Urinary bladder (tissue), 4 donors: ENCODE measurements around the gene NEIL1. TPM values are rescaled to one million over a fixed set of nuclear protein-coding genes. Genes with fewer than 3 reads are reported as not detected.
"Not testable (repeated sequence)": the region's sequence is repeated elsewhere in the genome, so short reads cannot be mapped to it uniquely, and the experiment has no call there.

Experiments
- DNase-seq: peaks from one replicate; pipeline ENCODE4 v3.0.0-alpha.2; 2015; ENCODE audit errors: extremely low spot score
- H3K27ac ChIP-seq: one replicate; pipeline ENCODE4 v1.5.1; 2013; ENCODE audit warnings: low read depth, mild to moderate bottlenecking, moderate library complexity
- H3K36me3 ChIP-seq: one replicate; pipeline ENCODE4 v1.6.1; 2013; ENCODE audit warnings: mild to moderate bottlenecking, moderate library complexity; ENCODE audit not compliant: insufficient read depth
- H3K4me1 ChIP-seq: one replicate; pipeline ENCODE4 v1.6.1; 2013; ENCODE audit warnings: mild to moderate bottlenecking, moderate library complexity; ENCODE audit not compliant: insufficient read depth
- H3K4me3 ChIP-seq: one replicate; pipeline ENCODE4 v1.5.1; 2013; ENCODE audit warnings: low read depth, low read length
- WGBS: extraction: QIAGEN DNeasy Blood & Tissue Kit; methylation state at CpG from one replicate; pipeline ENCODE4 v1.1.7; 2013; 5-methylcytosine and 5-hydroxymethylcytosine counted together
- polyA plus RNA-seq: library from polyadenylated mRNA; stranded (reverse); fragments of 200-250 nt; gene quantifications from one replicate; pipeline ENCODE4 v1.2.3, GENCODE V29; 2013
- total RNA-seq: library from RNA; depleted of rRNA; stranded (reverse); fragments of >200 nt; gene quantifications from one replicate; pipeline ENCODE4 v1.2.3, GENCODE V29; 2014
- donor health status: healthy with polysubstance abuse.
- donor health status: healthy.

NEIL1 gene
- total and polyA plus RNA-seq, 2 donors: 10.9 to 21.3 TPM

GRCh38 chr15:75366163-75366562, 19.3 kb downstream of the NEIL1 start:
- Histone ChIP-seq H3K36me3 (peaks cover 1% of the 10 kb centered on the region), H3K27ac (no peak overlapping the region), H3K4me3 (no peak overlapping the region), H3K4me1 (no peaks in the 10 kb centered on the region)
- no peak for DNase-seq
- 97% methylated on average over 3 of the region's 3 CpGs for WGBS

- Histone ChIP-seq H3K4me1 (no peaks in the 10 kb centered on the region), H3K36me3 (peaks cover 1% of the 10 kb centered on the region), H3K27ac (no peak overlapping the region), H3K4me3 (no peak overlapping the region)
- DNase-seq: no peak
Measured at GRCh38 chr15:75367006-75367405, 20.2 kb downstream of the NEIL1 start.

GRCh38 chr15:75367406-75367912, 20.6 kb downstream of the NEIL1 start:
- WGBS: 36% methylated on average over 7 of the region's 7 CpGs
- Histone ChIP-seq H3K4me1 (no peaks in the 10 kb centered on the region), H3K27ac (no peak overlapping the region), H3K36me3 (peaks cover 1% of the 10 kb centered on the region), H3K4me3 (no peak overlapping the region)
- no peak for DNase-seq

- under 1% methylated on average over 67 of the region's 67 CpGs for WGBS
- H3K4me3 ChIP-seq: peak within 1 kb of the TSS; percentile 98
- DNase-seq: peak; percentile 78
- peak within 1 kb of the TSS; percentile 99 for H3K27ac ChIP-seq
- no peaks in the 10 kb centered on the region for H3K4me1 ChIP-seq
- peaks cover 1% of the 10 kb centered on the region for H3K36me3 ChIP-seq
Measured at GRCh38 chr15:75367913-75368688, 21.3 kb downstream of the NEIL1 start, which contains the start of gene MAN2C1. TSS of gene MAN2C1 (minus strand) at chr15:75368607. CDS start at chr15:75368583, 24 bp downstream.

GRCh38 chr15:75368689-75369239, 21.9 kb downstream of the NEIL1 start:
- peak overlapping the region; percentile 40 for H3K27ac ChIP-seq
- WGBS: 6% methylated on average over 23 of the region's 23 CpGs
- no peak for DNase-seq
- peaks cover 1% of the 10 kb centered on the region for H3K36me3 ChIP-seq
- H3K4me1 ChIP-seq: no peaks in the 10 kb centered on the region
- H3K4me3 ChIP-seq: peak overlapping the region; percentile 98

GRCh38 chr15:75369897-75370581, 23.2 kb downstream of the NEIL1 start:
- no peaks in the 10 kb centered on the region for H3K4me1 ChIP-seq
- WGBS: 96% methylated on average over 7 of the region's 7 CpGs
- no peak overlapping the region for H3K27ac ChIP-seq
- H3K36me3 ChIP-seq: no peaks in the 10 kb centered on the region
- H3K4me3 ChIP-seq: no peak overlapping the region
- no peak for DNase-seq

GRCh38 chr15:75371486-75371885, 24.6 kb downstream of the NEIL1 start:
- H3K4me3 ChIP-seq: no peak overlapping the region
- H3K36me3 ChIP-seq: no peaks in the 10 kb centered on the region
- H3K4me1 ChIP-seq: no peaks in the 10 kb centered on the region
- 80% methylated on average over 1 of the region's 1 CpG for WGBS
- no peak overlapping the region for H3K27ac ChIP-seq
- no peak for DNase-seq

- H3K4me1 ChIP-seq: no peaks in the 10 kb centered on the region
- H3K27ac ChIP-seq: no peak overlapping the region
- DNase-seq: no peak
- peaks cover 3% of the 10 kb centered on the region for H3K36me3 ChIP-seq
- H3K4me3 ChIP-seq: no peak overlapping the region
- 92% methylated on average over 11 of the region's 11 CpGs for WGBS
Measured at GRCh38 chr15:75371901-75372688, 25.3 kb downstream of the NEIL1 start.

GRCh38 chr15:75380773-75381172, 33.9 kb downstream of the NEIL1 start:
- Histone ChIP-seq H3K4me1 (no peaks in the 10 kb centered on the region), H3K27ac (no peak overlapping the region), H3K4me3 (no peak overlapping the region), H3K36me3 (peaks cover 6% of the 10 kb centered on the region)
- WGBS: 79% methylated on average over 4 of the region's 4 CpGs
- DNase-seq: no peak

GRCh38 chr15:75383986-75384385, 37.1 kb downstream of the NEIL1 start:
- not testable (repeated sequence) for H3K4me1 ChIP-seq, DNase-seq, H3K4me3 ChIP-seq, H3K36me3 ChIP-seq, H3K27ac ChIP-seq
- 91% methylated on average over 5 of the region's 5 CpGs for WGBS

GRCh38 chr15:75389791-75390382, 43.0 kb downstream of the NEIL1 start:
- DNase-seq: no peak
- Histone ChIP-seq H3K4me1 (no peaks in the 10 kb centered on the region), H3K27ac (no peak overlapping the region), H3K4me3 (no peak overlapping the region), H3K36me3 (peaks cover 12% of the 10 kb centered on the region)
- 89% methylated on average over 1 of the region's 1 CpG for WGBS

GRCh38 chr15:75397494-75397893, 50.7 kb downstream of the NEIL1 start:
- peaks cover 19% of the 10 kb centered on the region for H3K36me3 ChIP-seq

GRCh38 chr15:75403892-75404291, 57.1 kb downstream of the NEIL1 start:
- no peak for DNase-seq
- no peak overlapping the region for H3K4me3 ChIP-seq
- H3K36me3 ChIP-seq: peaks cover 10% of the 10 kb centered on the region
- 91% methylated on average over 2 of the region's 2 CpGs for WGBS
- H3K27ac ChIP-seq: no peak overlapping the region
- no peaks in the 10 kb centered on the region for H3K4me1 ChIP-seq

More at GRCh38 chr15:75397494-75397893, 50.7 kb downstream of the NEIL1 start:
- no peaks in the 10 kb centered on the region for H3K4me1 ChIP-seq
- no peak overlapping the region for H3K27ac ChIP-seq
- no peak overlapping the region for H3K4me3 ChIP-seq
- 81% methylated on average over 2 of the region's 2 CpGs for WGBS
- no peak for DNase-seq
